Activated CD8-positive, alpha-beta memory T cell treated with anti-CD3 and anti-CD28 coated beads for 36 hours (primary cell): ENCODE data around the gene FNDC3B. TPM values are rescaled to one million over a fixed set of nuclear protein-coding genes. Genes with fewer than 3 reads are reported as not detected.

Experiments
- CTCF ChIA-PET: fragments of 350-600 bp; sonication (Branson Sonifier 250); formaldehyde crosslinking; loops from one replicate; lab custom pipeline; 2021; ENCODE audit warnings: antibody characterized with exemption; lab: Charles Lee
- POLR2A ChIA-PET: fragments of 350-600 bp; sonication (Branson Sonifier 250); formaldehyde crosslinking; loops from one replicate; lab custom pipeline; 2021; ENCODE audit warnings: antibody characterized with exemption; lab: Charles Lee
- total RNA-seq, 2 experiments: library from RNA; stranded (reverse); gene quantifications; one replicate each; pipeline ENCODE4 v1.2.3, GENCODE V29; 2021

Gene FNDC3B
- total RNA-seq, 2 experiments from 2014 or later, result 19.0 to 24.2 TPM

GRCh38 chr3:172333042-172333377, 293.6 kb downstream of the FNDC3B start:
- ChIA-PET POLR2A (no interaction called here), CTCF (interaction anchor here (0.6 to 2.1 kb wide), 14 partner anchors 9 to 428 kb away, joined by 3 to 9 read pairs (median 3); no protein-coding TSS in a partner anchor)

- ChIA-PET POLR2A (no interaction called here), CTCF (interaction anchor here (2.1 kb wide), 1 partner anchor 333 kb away, joined by 4 read pairs; no protein-coding TSS in a partner anchor)
Measured at GRCh38 chr3:172333692-172334457, 294.5 kb downstream of the FNDC3B start.

- ChIA-PET POLR2A (no interaction called here), CTCF (no interaction called here)
Measured at GRCh38 chr3:172334671-172335207, 295.4 kb downstream of the FNDC3B start.

- POLR2A ChIA-PET, result no interaction called here
Measured at GRCh38 chr3:172339892-172340291, 300.5 kb downstream of the FNDC3B start.

GRCh38 chr3:172340583-172340982, 301.2 kb downstream of the FNDC3B start:
- ChIA-PET POLR2A (no interaction called here), CTCF (no interaction called here)

More at GRCh38 chr3:172339892-172340291, 300.5 kb downstream of the FNDC3B start:
- CTCF ChIA-PET, result no interaction called here

GRCh38 chr3:172341482-172342059, 302.2 kb downstream of the FNDC3B start:
- ChIA-PET POLR2A (no interaction called here), CTCF (interaction anchor here (0.6 to 2.2 kb wide), 6 partner anchors 9 to 642 kb away, joined by 3 to 9 read pairs (median 3); no protein-coding TSS in a partner anchor)

- CTCF ChIA-PET, result interaction anchor here (0.6 to 2.2 kb wide), 6 partner anchors 10 to 642 kb away, joined by 3 to 9 read pairs (median 3); no protein-coding TSS in a partner anchor
- POLR2A ChIA-PET, result no interaction called here
Measured at GRCh38 chr3:172342097-172342659, 302.8 kb downstream of the FNDC3B start.

- POLR2A ChIA-PET, result no interaction called here
- CTCF ChIA-PET, result interaction anchor here (2.2 kb wide), 1 partner anchor 10 kb away, joined by 9 read pairs; no protein-coding TSS in a partner anchor
Measured at GRCh38 chr3:172343117-172343516, 303.7 kb downstream of the FNDC3B start.

GRCh38 chr3:172343979-172344378, 304.6 kb downstream of the FNDC3B start:
- POLR2A ChIA-PET, result no interaction called here
- CTCF ChIA-PET, result no interaction called here

GRCh38 chr3:172346161-172346560, 306.8 kb downstream of the FNDC3B start:
- POLR2A ChIA-PET, result no interaction called here
- CTCF ChIA-PET, result no interaction called here

GRCh38 chr3:172347895-172348679, 308.7 kb downstream of the FNDC3B start:
- ChIA-PET POLR2A (interaction anchor here (0.6 kb wide), 1 partner anchor 687 kb away, joined by 3 read pairs; no protein-coding TSS in a partner anchor), CTCF (no interaction called here)

GRCh38 chr3:172351895-172352466, 312.6 kb downstream of the FNDC3B start:
- POLR2A ChIA-PET, result no interaction called here
- CTCF ChIA-PET, result no interaction called here

GRCh38 chr3:172352786-172353185, 313.4 kb downstream of the FNDC3B start:
- CTCF ChIA-PET, result no interaction called here
- POLR2A ChIA-PET, result no interaction called here

GRCh38 chr3:172354931-172355499, 315.6 kb downstream of the FNDC3B start:
- ChIA-PET POLR2A (no interaction called here), CTCF (interaction anchor here (0.6 kb wide), 1 partner anchor 297 kb away, joined by 3 read pairs; no protein-coding TSS in a partner anchor)

- ChIA-PET CTCF (no interaction called here), POLR2A (no interaction called here)
Measured at GRCh38 chr3:172355836-172356235, 316.5 kb downstream of the FNDC3B start.

- ChIA-PET CTCF (interaction anchor here (0.6 kb wide), 1 partner anchor 228 kb away, joined by 4 read pairs; no protein-coding TSS in a partner anchor), POLR2A (no interaction called here)
Measured at GRCh38 chr3:172356427-172356826, 317.0 kb downstream of the FNDC3B start.

- ChIA-PET POLR2A (no interaction called here), CTCF (no interaction called here)
Measured at GRCh38 chr3:172357850-172358754, 318.7 kb downstream of the FNDC3B start.
